GM21367 (cell line): Measurements from ENCODE around the gene C17orf113.
"Not testable (repeated sequence)": the region's sequence is repeated elsewhere in the genome, so short reads cannot be mapped to it uniquely, and the experiment has no call there.

Experiments used
- ATAC-seq: cut with Tn5 transposase; IDR thresholded peaks from one replicate; pipeline ENCODE4 v1.9.1; 2021; ENCODE audit not compliant: unreplicated experiment

C17orf113 gene

GRCh38 chr17:42042598-42043319 lies 7.6 kb downstream of the C17orf113 start:
- no peak for ATAC-seq

GRCh38 chr17:42041619-42042018 lies 8.8 kb downstream of the C17orf113 start:
- ATAC-seq: no peak

GRCh38 chr17:42040818-42041217 lies 9.6 kb downstream of the C17orf113 start:
- no peak for ATAC-seq

GRCh38 chr17:42039794-42040763 lies 10.3 kb downstream of the C17orf113 start:
- ATAC-seq: no peak

GRCh38 chr17:42038221-42038973 lies 12.0 kb downstream of the C17orf113 start:
- ATAC-seq: no peak

GRCh38 chr17:42034059-42034458 lies 16.3 kb downstream of the C17orf113 start:
- no peak for ATAC-seq

GRCh38 chr17:42031584-42031983 lies 18.8 kb downstream of the C17orf113 start:
- no peak for ATAC-seq

- ATAC-seq: no peak
These were observed 21.6 kb downstream of the C17orf113 start for GRCh38 chr17:42028791-42029127.

- no peak for ATAC-seq
These were observed 22.2 kb downstream of the C17orf113 start for GRCh38 chr17:42027961-42028790.

GRCh38 chr17:42027590-42027889 lies 22.9 kb downstream of the C17orf113 start:
- ATAC-seq: no peak

- no peak for ATAC-seq
These were observed 23.4 kb downstream of the C17orf113 start for GRCh38 chr17:42026857-42027589.

- ATAC-seq: no peak
These were observed 24.5 kb downstream of the C17orf113 start for GRCh38 chr17:42025936-42026335.

- ATAC-seq: no peak
These were observed 25.2 kb downstream of the C17orf113 start for GRCh38 chr17:42025191-42025579.

- ATAC-seq: no peak
These were observed 26.7 kb downstream of the C17orf113 start for GRCh38 chr17:42023524-42024349.

- not testable (repeated sequence) for ATAC-seq
These were observed 29.6 kb downstream of the C17orf113 start for GRCh38 chr17:42020845-42021244.

- peak; percentile 56 for ATAC-seq
These were observed 30.6 kb downstream of the C17orf113 start, which contains the start of gene NKIRAS2 for GRCh38 chr17:42019509-42020404. Gene NKIRAS2, plus strand, starts transcription at chr17:42020090. Its CDS starts 1,488 bp downstream, at chr17:42021578.

GRCh38 chr17:42018988-42019387 lies 31.4 kb downstream of the C17orf113 start:
- no peak for ATAC-seq

- no peak for ATAC-seq
These were observed 32.1 kb downstream of the C17orf113 start for GRCh38 chr17:42018339-42018738.
